ENCODE data around the gene POLRMT. TPM values are rescaled to one million over a fixed set of nuclear protein-coding genes. Genes with fewer than 3 reads are reported as not detected.
A peak's percentile ranks its signal among the peaks of the same experiment; 100 is the strongest.

Gene POLRMT
- total and polyA plus RNA-seq, 2 experiments from 2014 or later = 98.0 to 148 TPM

GRCh38 chr19:589693-590395, 43.5 kb downstream of the POLRMT start, which contains the start of gene HCN2:
TSS of gene HCN2 (plus strand) at chr19:589881. CDS start at chr19:589946, 65 bp downstream.
- Histone ChIP-seq H3K27ac (ENCODE audit: low read depth) (no peak within 1 kb of the TSS), H3K4me3 (peak within 1 kb of the TSS; percentile 50), H3F3A (replicated peaks; ENCODE audit: low read depth) (no peaks in the 10 kb centered on the region; the same call in 1 of the 2 replicates), H3K4me2 (peak within 1 kb of the TSS; percentile 70), H3K79me2 (replicated peaks; ENCODE audit: insufficient read depth) (no peaks in the 10 kb centered on the region), H3K36me3 (ENCODE audit: insufficient read depth) (no peaks in the 10 kb centered on the region), H2AFZ (no peak within 1 kb of the TSS), H3K9me2 (ENCODE audit: insufficient read depth) (no peaks in the 10 kb centered on the region), H4K20me1 (replicated peaks; ENCODE audit: insufficient read depth) (peaks cover 4% of the 10 kb centered on the region; the same call in 1 of the 2 replicates), H3K4me1 (ENCODE audit: insufficient read depth) (peaks cover 5% of the 10 kb centered on the region; the same call in 1 of the 2 replicates), H3K27me3 (ENCODE audit: insufficient read depth) (peaks cover 31% of the 10 kb centered on the region)
- H3K27me3 Mint-ChIP-seq (ENCODE audit: insufficient read depth, low read depth, poor library complexity) = peaks cover 52% of the 10 kb centered on the region
- TF ChIP-seq NANOG (IDR thresholded peaks at IDR 0.05; ENCODE audit: borderline replicate concordance) = no peak
- H3K36me3 Mint-ChIP-seq (ENCODE audit: low read depth) = no peaks in the 10 kb centered on the region
- no peak within 1 kb of the TSS for H3K27ac Mint-ChIP-seq
- no peaks in the 10 kb centered on the region for H3K9me3 Mint-ChIP-seq
- no peaks in the 10 kb centered on the region for H3K4me1 Mint-ChIP-seq
- ATAC-seq = no peak
- H3K4me3 Mint-ChIP-seq = peak within 1 kb of the TSS; percentile 60
- no peak for DNase-seq (ENCODE audit: low spot score)

- Histone ChIP-seq H3K4me1 (ENCODE audit: insufficient read depth) (peaks cover 5% of the 10 kb centered on the region; the same call in 1 of the 2 replicates), H2AFZ (no peak overlapping the region), H4K20me1 (replicated peaks; ENCODE audit: insufficient read depth) (peaks cover 4% of the 10 kb centered on the region; the same call in 1 of the 2 replicates), H3K4me3 (peak overlapping the region; percentile 43; the same call in 1 of the 2 replicates), H3K27ac (ENCODE audit: low read depth) (no peak overlapping the region), H3K9me2 (ENCODE audit: insufficient read depth) (no peaks in the 10 kb centered on the region), H3F3A (replicated peaks; ENCODE audit: low read depth) (peaks cover 2% of the 10 kb centered on the region; the same call in 1 of the 2 replicates), H3K4me2 (peak overlapping the region; percentile 66), H3K79me2 (replicated peaks; ENCODE audit: insufficient read depth) (no peaks in the 10 kb centered on the region), H3K36me3 (ENCODE audit: insufficient read depth) (no peaks in the 10 kb centered on the region), H3K27me3 (ENCODE audit: insufficient read depth) (peaks cover 31% of the 10 kb centered on the region)
- H3K4me3 Mint-ChIP-seq = peak overlapping the region; percentile 60; the same call in 2 of the 3 replicates
- H3K27ac Mint-ChIP-seq = no peak overlapping the region
- ATAC-seq (no peak; the same call in 2 of the 3 replicates), DNase-seq (ENCODE audit: low spot score) (peak; percentile 39)
- H3K36me3 Mint-ChIP-seq (ENCODE audit: low read depth) = no peaks in the 10 kb centered on the region
- H3K4me1 Mint-ChIP-seq = peaks cover 2% of the 10 kb centered on the region; the same call in 2 of the 3 replicates
- TF ChIP-seq STAT1 (IDR thresholded peaks at IDR 0.05; ENCODE audit: unreplicated experiment) (no peak), CTCF (conservative IDR thresholded peaks at IDR 0.05; ENCODE audit: low read depth in 2 of 2) (peak in 1 of 2 experiments; percentile 42; a peak in 2 of 4 replicates)
- no peaks in the 10 kb centered on the region for H3K9me3 Mint-ChIP-seq
- H3K27me3 Mint-ChIP-seq (ENCODE audit: insufficient read depth, low read depth, poor library complexity) = peaks cover 57% of the 10 kb centered on the region
Measured at GRCh38 chr19:588741-589692, 44.3 kb downstream of the POLRMT start.
